Measurements from ENCODE around the gene SLC38A5. TPM values are rescaled to one million over a fixed set of nuclear protein-coding genes. Genes with fewer than 3 reads are reported as not detected.

The SLC38A5 gene
- total and polyA plus RNA-seq, 2 experiments from 2014 or later: 20.7 to 47.7 TPM

- no peak for TF ChIP-seq ZNF462 (CRISPR knock-in tag; IDR thresholded peaks at IDR 0.05)
- TF ChIP-seq CTCF (conservative IDR thresholded peaks at IDR 0.05; ENCODE audit: low read depth in 2 of 2): no peak
- TF ChIP-seq JUNB (IDR thresholded peaks at IDR 0.05; ENCODE audit: unreplicated experiment): no peak
Measured at GRCh38 chrX:48514868-48515460, 44.9 kb upstream of the SLC38A5 start (continued).

- no peak overlapping the region for H3K27ac Mint-ChIP-seq
- Histone ChIP-seq H4K20me1 (replicated peaks; ENCODE audit: insufficient read depth) (no peaks in the 10 kb centered on the region), H2AFZ (no peak overlapping the region), H3K79me2 (replicated peaks; ENCODE audit: insufficient read depth) (no peaks in the 10 kb centered on the region), H3K9me2 (ENCODE audit: insufficient read depth) (no peaks in the 10 kb centered on the region), H3K27ac (ENCODE audit: low read depth) (no peak overlapping the region), H3K4me2 (no peak overlapping the region), H3K4me1 (ENCODE audit: insufficient read depth) (no peaks in the 10 kb centered on the region), H3K27me3 (ENCODE audit: insufficient read depth) (no peaks in the 10 kb centered on the region), H3K4me3 (no peak overlapping the region), H3F3A (replicated peaks; ENCODE audit: low read depth) (no peaks in the 10 kb centered on the region), H3K36me3 (ENCODE audit: insufficient read depth) (no peaks in the 10 kb centered on the region)
- DNase-seq (ENCODE audit: low spot score): no peak
- H3K27me3 Mint-ChIP-seq (ENCODE audit: insufficient read depth, low read depth, poor library complexity): peaks cover 11% of the 10 kb centered on the region
- no peaks in the 10 kb centered on the region for H3K9me3 Mint-ChIP-seq
- H3K4me1 Mint-ChIP-seq: peaks cover 3% of the 10 kb centered on the region; the same call in 1 of the 3 replicates
- no peak for ATAC-seq
- no peak overlapping the region for H3K4me3 Mint-ChIP-seq
- peaks cover 10% of the 10 kb centered on the region; the same call in 2 of the 3 replicates for H3K36me3 Mint-ChIP-seq (ENCODE audit: low read depth)
- no peak for TF ChIP-seq ZNF114 (CRISPR knock-in tag; IDR thresholded peaks at IDR 0.05)
- TF ChIP-seq ZNF462 (CRISPR knock-in tag; IDR thresholded peaks at IDR 0.05): no peak
- no peak for TF ChIP-seq CREB1 (CRISPR knock-in tag; IDR thresholded peaks at IDR 0.05; ENCODE audit: low read depth)
- TF ChIP-seq JUNB (IDR thresholded peaks at IDR 0.05; ENCODE audit: unreplicated experiment): no peak
- TF ChIP-seq POLR2AphosphoS5 (IDR thresholded peaks at IDR 0.05; ENCODE audit: low read depth): no peak
Measured at GRCh38 chrX:48514126-48514806, 44.2 kb upstream of the SLC38A5 start.
